ENCODE results near the gene FKBP5.

Gene FKBP5

GRCh38 chr6:35688605-35689322, at the start of gene FKBP5:
Gene FKBP5, minus strand, starts transcription at chr6:35688915. Its CDS starts 46,091 bp downstream, at chr6:35642824.
- TF ChIP-seq CTCF (IDR thresholded peaks at IDR 0.05; ENCODE audit: poor library complexity, severe bottlenecking) = no peak
- peaks cover 40% of the 10 kb centered on the region for H3K36me3 ChIP-seq (ENCODE audit: low read depth)
- H3K27ac ChIP-seq (ENCODE audit: poor library complexity, severe bottlenecking) = peak within 1 kb of the TSS; percentile 82
- H3K9me3 ChIP-seq (ENCODE audit: severe bottlenecking) = peaks cover under 1% of the 10 kb centered on the region
- DNase-seq (ENCODE audit: low spot score) = peak; percentile 93
- H3K27me3 ChIP-seq (ENCODE audit: insufficient read depth, poor library complexity, severe bottlenecking) = no peaks in the 10 kb centered on the region
- peak; percentile 93 for ATAC-seq (ENCODE audit: low read depth)
- H3K4me3 ChIP-seq (ENCODE audit: severe bottlenecking) = peak within 1 kb of the TSS; percentile 97
- H3K4me1 ChIP-seq (ENCODE audit: insufficient read depth, poor library complexity, severe bottlenecking) = peaks cover 15% of the 10 kb centered on the region

- Histone ChIP-seq H3K4me1 (ENCODE audit: insufficient read depth, poor library complexity, severe bottlenecking) (peaks cover 15% of the 10 kb centered on the region), H3K27ac (ENCODE audit: poor library complexity, severe bottlenecking) (no peak overlapping the region), H3K36me3 (ENCODE audit: low read depth) (no peaks in the 10 kb centered on the region), H3K4me3 (ENCODE audit: severe bottlenecking) (no peak overlapping the region), H3K27me3 (ENCODE audit: insufficient read depth, poor library complexity, severe bottlenecking) (no peaks in the 10 kb centered on the region), H3K9me3 (ENCODE audit: severe bottlenecking) (no peaks in the 10 kb centered on the region)
- peak; percentile 89 for TF ChIP-seq CTCF (IDR thresholded peaks at IDR 0.05; ENCODE audit: poor library complexity, severe bottlenecking)
- DNase-seq (ENCODE audit: low spot score) (no peak), ATAC-seq (ENCODE audit: low read depth) (peak; percentile 68)
These were observed 48.9 kb upstream of the FKBP5 start for GRCh38 chr6:35737413-35738211.

GRCh38 chr6:35736982-35737412, 48.3 kb upstream of the FKBP5 start, which contains the start of gene ARMC12:
Gene ARMC12, plus strand, starts transcription at chr6:35737032. Its CDS starts 77 bp downstream, at chr6:35737109.
- DNase-seq (ENCODE audit: low spot score) = no peak
- ATAC-seq (ENCODE audit: low read depth) = no peak
- TF ChIP-seq CTCF (IDR thresholded peaks at IDR 0.05; ENCODE audit: poor library complexity, severe bottlenecking) = no peak
- peak within 1 kb of the TSS; percentile 99 for H3K27ac ChIP-seq (ENCODE audit: poor library complexity, severe bottlenecking)
- no peaks in the 10 kb centered on the region for H3K9me3 ChIP-seq (ENCODE audit: severe bottlenecking)
- H3K4me3 ChIP-seq (ENCODE audit: severe bottlenecking) = no peak within 1 kb of the TSS
- H3K36me3 ChIP-seq (ENCODE audit: low read depth) = no peaks in the 10 kb centered on the region
- H3K27me3 ChIP-seq (ENCODE audit: insufficient read depth, poor library complexity, severe bottlenecking) = no peaks in the 10 kb centered on the region
- H3K4me1 ChIP-seq (ENCODE audit: insufficient read depth, poor library complexity, severe bottlenecking) = peaks cover 22% of the 10 kb centered on the region

- no peaks in the 10 kb centered on the region for H3K27me3 ChIP-seq (ENCODE audit: insufficient read depth, poor library complexity, severe bottlenecking)
- ATAC-seq (ENCODE audit: low read depth) (peak; percentile 38; the same call in 1 of the 3 replicates), DNase-seq (ENCODE audit: low spot score) (no peak)
- TF ChIP-seq CTCF (IDR thresholded peaks at IDR 0.05; ENCODE audit: poor library complexity, severe bottlenecking) = peak; percentile 94
- H3K4me3 ChIP-seq (ENCODE audit: severe bottlenecking) = no peak overlapping the region
- H3K27ac ChIP-seq (ENCODE audit: poor library complexity, severe bottlenecking) = peak overlapping the region; percentile 99
- H3K9me3 ChIP-seq (ENCODE audit: severe bottlenecking) = no peaks in the 10 kb centered on the region
- no peaks in the 10 kb centered on the region for H3K36me3 ChIP-seq (ENCODE audit: low read depth)
- H3K4me1 ChIP-seq (ENCODE audit: insufficient read depth, poor library complexity, severe bottlenecking) = peaks cover 22% of the 10 kb centered on the region
These were observed 47.7 kb upstream of the FKBP5 start for GRCh38 chr6:35736253-35736894.

All from RWPE2 (cell line).